ENCODE measurements around the gene PBX4. TPM values are rescaled to one million over a fixed set of nuclear protein-coding genes. Genes with fewer than 3 reads are reported as not detected.

Gene PBX4
- total RNA-seq, 4 donors from 2014 or later, result 1.6 to 4.0 (median 2.4) TPM

- TF ChIP-seq CTCF (IDR thresholded peaks at IDR 0.05; ENCODE audit: low read depth), result no peak
These were observed 89.6 kb downstream of the PBX4 start, which contains the start of gene YJEFN3 for GRCh38 chr19:19528721-19529490. Gene YJEFN3 (plus strand): TSS chr19:19528911. CDS start chr19:19528933, 22 bp downstream.

GRCh38 chr19:19527674-19528625, 90.5 kb downstream of the PBX4 start:
- TF ChIP-seq CTCF (IDR thresholded peaks at IDR 0.05; ENCODE audit: low read depth), result no peak

GRCh38 chr19:19527371-19527656, 91.2 kb downstream of the PBX4 start:
- TF ChIP-seq CTCF (IDR thresholded peaks at IDR 0.05; ENCODE audit: low read depth), result no peak

GRCh38 chr19:19526581-19527370, 91.7 kb downstream of the PBX4 start:
- TF ChIP-seq CTCF (IDR thresholded peaks at IDR 0.05; ENCODE audit: low read depth), result no peak

GRCh38 chr19:19525611-19526380, 92.7 kb downstream of the PBX4 start:
- TF ChIP-seq CTCF (IDR thresholded peaks at IDR 0.05; ENCODE audit: low read depth), result no peak

GRCh38 chr19:19524053-19524452, 94.4 kb downstream of the PBX4 start:
- no peak for TF ChIP-seq CTCF (IDR thresholded peaks at IDR 0.05; ENCODE audit: low read depth)

Measured in subcutaneous adipose tissue (tissue), 4 donors.